ENCODE data around the gene NEU4. TPM values are rescaled to one million over a fixed set of nuclear protein-coding genes. Genes with fewer than 3 reads are reported as not detected.

The NEU4 gene
- total RNA-seq, 1 donor from 2014 or later, result 0.31 TPM

GRCh38 chr2:241808051-241808720, 807 bp upstream of the NEU4 start:
- no peaks in the 10 kb centered on the region for H3K36me3 Mint-ChIP-seq (ENCODE audit: low read depth)
- ATAC-seq (ENCODE audit: low read depth), result no peak
- H3K9me3 Mint-ChIP-seq, result no peaks in the 10 kb centered on the region
- ChIA-PET POLR2A (no interaction called here), CTCF (no interaction called here)
- intact Hi-C loops (cut with micrococcal nuclease), result no loop called here
- H3K27me3 Mint-ChIP-seq, result peaks cover 9% of the 10 kb centered on the region
- no peak overlapping the region for H3K27ac Mint-ChIP-seq
- H3K4me3 Mint-ChIP-seq, result no peak overlapping the region
- DNase-seq, result no peak
- H3K4me1 Mint-ChIP-seq, result peaks cover 21% of the 10 kb centered on the region
- TF ChIP-seq, protein P1, sequence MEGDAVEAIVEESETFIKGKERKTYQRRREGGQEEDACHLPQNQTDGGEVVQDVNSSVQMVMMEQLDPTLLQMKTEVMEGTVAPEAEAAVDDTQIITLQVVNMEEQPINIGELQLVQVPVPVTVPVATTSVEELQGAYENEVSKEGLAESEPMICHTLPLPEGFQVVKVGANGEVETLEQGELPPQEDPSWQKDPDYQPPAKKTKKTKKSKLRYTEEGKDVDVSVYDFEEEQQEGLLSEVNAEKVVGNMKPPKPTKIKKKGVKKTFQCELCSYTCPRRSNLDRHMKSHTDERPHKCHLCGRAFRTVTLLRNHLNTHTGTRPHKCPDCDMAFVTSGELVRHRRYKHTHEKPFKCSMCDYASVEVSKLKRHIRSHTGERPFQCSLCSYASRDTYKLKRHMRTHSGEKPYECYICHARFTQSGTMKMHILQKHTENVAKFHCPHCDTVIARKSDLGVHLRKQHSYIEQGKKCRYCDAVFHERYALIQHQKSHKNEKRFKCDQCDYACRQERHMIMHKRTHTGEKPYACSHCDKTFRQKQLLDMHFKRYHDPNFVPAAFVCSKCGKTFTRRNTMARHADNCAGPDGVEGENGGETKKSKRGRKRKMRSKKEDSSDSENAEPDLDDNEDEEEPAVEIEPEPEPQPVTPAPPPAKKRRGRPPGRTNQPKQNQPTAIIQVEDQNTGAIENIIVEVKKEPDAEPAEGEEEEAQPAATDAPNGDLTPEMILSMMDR (IDR thresholded peaks at IDR 0.05), result no peak

DNA sequence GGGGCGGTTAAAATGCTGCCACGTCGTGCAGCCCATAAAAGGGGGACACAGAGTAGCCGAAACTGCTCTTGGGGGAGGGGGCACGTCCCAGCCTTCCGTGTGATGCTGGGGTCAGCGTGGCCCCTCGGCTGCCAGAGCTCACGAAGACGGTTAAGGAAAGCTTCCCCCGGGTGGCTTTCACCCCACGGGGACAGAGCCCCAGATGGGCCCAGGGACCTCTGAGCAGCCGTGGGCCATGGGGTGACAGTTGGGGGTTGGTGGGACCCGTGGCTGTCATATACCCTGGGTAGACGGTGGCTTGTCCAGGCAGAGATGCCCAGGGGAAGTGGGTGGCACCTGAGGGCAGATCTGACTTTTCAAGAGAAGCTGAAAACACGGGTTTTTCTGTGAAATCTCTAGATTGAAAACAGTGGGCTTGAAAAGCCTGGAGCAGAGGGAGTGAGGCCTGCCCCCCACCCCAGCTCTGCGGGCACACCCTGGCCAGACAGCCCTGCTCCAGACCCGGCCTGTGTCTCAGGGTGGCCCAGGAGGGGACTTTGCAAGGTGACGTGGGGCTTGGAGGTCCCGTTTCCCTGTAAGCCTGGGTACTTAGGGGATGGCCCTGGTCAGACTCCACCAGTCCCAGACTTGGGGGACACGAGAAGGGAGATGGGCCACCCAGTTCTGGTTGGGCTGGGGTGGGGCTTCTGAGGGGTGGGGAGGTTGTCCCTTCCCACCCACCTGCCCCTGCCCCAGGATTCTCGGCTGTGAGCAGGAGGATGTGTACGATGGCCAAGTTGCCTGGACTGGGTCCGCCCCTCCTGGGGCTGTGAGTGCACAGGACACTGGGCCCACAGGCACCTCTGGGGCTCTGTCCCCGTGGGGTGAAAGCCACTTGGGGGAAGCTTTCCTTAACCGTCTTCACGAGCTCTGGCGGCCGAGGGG, 652 bp downstream of the NEU4 start:
- Mint-ChIP-seq H3K9me3 (no peaks in the 10 kb centered on the region), H3K27ac (no peak overlapping the region), H3K4me3 (no peak overlapping the region), H3K27me3 (peaks cover 9% of the 10 kb centered on the region), H3K36me3 (ENCODE audit: low read depth) (no peaks in the 10 kb centered on the region), H3K4me1 (peaks cover 18% of the 10 kb centered on the region)
- DNase-seq, result no peak
- intact Hi-C loops (cut with micrococcal nuclease), result no loop called here
- POLR2A ChIA-PET, result no interaction called here
- CTCF ChIA-PET, result no interaction called here
- TF ChIP-seq, protein P1 (IDR thresholded peaks at IDR 0.05), result no peak
- no peak for ATAC-seq (ENCODE audit: low read depth)

- Mint-ChIP-seq H3K27me3 (peaks cover 12% of the 10 kb centered on the region), H3K36me3 (ENCODE audit: low read depth) (no peaks in the 10 kb centered on the region), H3K9me3 (no peaks in the 10 kb centered on the region), H3K4me1 (peaks cover 16% of the 10 kb centered on the region), H3K27ac (no peak overlapping the region), H3K4me3 (no peak overlapping the region)
- POLR2A ChIA-PET, result interaction anchor here (1.1 kb wide), 1 partner anchor 22 kb away, joined by 3 read pairs; no protein-coding TSS in a partner anchor
- TF ChIP-seq, protein P1 (IDR thresholded peaks at IDR 0.05), result no peak
- CTCF ChIA-PET, result no interaction called here
- no peak for DNase-seq
- ATAC-seq (ENCODE audit: low read depth), result no peak
- intact Hi-C loops (cut with micrococcal nuclease), result no loop called here
Observed at GRCh38 chr2:241810307-241811200, 1.6 kb downstream of the NEU4 start.

GRCh38 chr2:241811201-241811951, 2.4 kb downstream of the NEU4 start:
- intact Hi-C loops (cut with micrococcal nuclease), result no loop called here
- Mint-ChIP-seq H3K27me3 (peaks cover 12% of the 10 kb centered on the region), H3K4me3 (no peak overlapping the region), H3K27ac (no peak overlapping the region), H3K4me1 (peaks cover 16% of the 10 kb centered on the region), H3K36me3 (ENCODE audit: low read depth) (no peaks in the 10 kb centered on the region), H3K9me3 (no peaks in the 10 kb centered on the region)
- TF ChIP-seq, protein P1 (IDR thresholded peaks at IDR 0.05), result no peak
- ChIA-PET CTCF (no interaction called here), POLR2A (interaction anchor here (1.1 kb wide), 1 partner anchor 23 kb away, joined by 3 read pairs; no protein-coding TSS in a partner anchor)
- DNase-seq (no peak), ATAC-seq (ENCODE audit: low read depth) (no peak)
